Endometrial microvascular endothelial cells (primary cell): ENCODE measurements around the gene AUTS2. TPM values are rescaled to one million over a fixed set of nuclear protein-coding genes. Genes with fewer than 3 reads are reported as not detected.
"Not testable (repeated sequence)": the region's sequence is repeated elsewhere in the genome, so short reads cannot be mapped to it uniquely, and the experiment has no call there.

Experiments
- in situ Hi-C: cut with HindIII; loops from 2 replicates; pipeline ENCODE4 v1.10.0; 2017; ENCODE audit warnings: low sequenced_read_pairs, low pct_unique_long_range_greater_than_20kb; ENCODE audit errors: inconsistent ontology term
- total RNA-seq: library from RNA; depleted of rRNA; stranded (reverse); fragments of >200 nt; gene quantifications from one replicate; pipeline ENCODE4 v1.2.3, GENCODE V29; 2015; ENCODE audit errors: inconsistent ontology term

The AUTS2 gene
- total RNA-seq, 1 donor from 2014 or later = 0.09 TPM

- in situ Hi-C loops = no loop called here
Measured at GRCh38 chr7:70355198-70356020, 757.1 kb downstream of the AUTS2 start.

GRCh38 chr7:70356085-70356786 is 758.0 kb downstream of the AUTS2 start:
- in situ Hi-C loops = no loop called here

DNA sequence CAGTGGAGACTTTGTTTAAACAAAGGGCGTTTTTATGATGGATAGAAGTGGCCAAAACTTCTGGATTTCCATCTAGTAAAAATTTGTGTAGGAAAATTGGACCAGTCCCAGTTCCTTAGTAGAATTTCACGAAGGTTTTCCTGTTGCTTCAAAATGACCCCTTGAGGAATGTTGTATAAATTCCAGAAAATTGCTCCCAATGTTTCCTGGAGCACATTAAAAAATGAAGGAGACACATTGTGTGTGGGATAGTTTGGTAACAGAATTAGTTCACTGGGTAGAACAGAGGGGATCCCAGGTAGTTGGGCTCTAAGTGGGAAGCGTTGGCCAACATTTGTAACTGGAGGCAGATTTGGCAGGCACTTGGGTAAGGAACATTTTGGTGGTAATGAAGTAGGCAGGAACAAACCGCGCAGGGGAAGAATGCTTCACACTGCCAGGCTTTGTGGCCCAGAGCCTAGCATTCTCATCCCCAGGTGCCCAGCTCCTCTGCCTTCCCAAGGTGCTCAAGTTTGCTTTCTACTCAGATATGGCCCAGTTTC is 758.6 kb downstream of the AUTS2 start:
- in situ Hi-C loops = no loop called here

GRCh38 chr7:70360557-70360956 is 762.3 kb downstream of the AUTS2 start:
- in situ Hi-C loops = no loop called here

- in situ Hi-C loops = no loop called here
Measured at GRCh38 chr7:70361821-70362220, 763.5 kb downstream of the AUTS2 start.

DNA sequence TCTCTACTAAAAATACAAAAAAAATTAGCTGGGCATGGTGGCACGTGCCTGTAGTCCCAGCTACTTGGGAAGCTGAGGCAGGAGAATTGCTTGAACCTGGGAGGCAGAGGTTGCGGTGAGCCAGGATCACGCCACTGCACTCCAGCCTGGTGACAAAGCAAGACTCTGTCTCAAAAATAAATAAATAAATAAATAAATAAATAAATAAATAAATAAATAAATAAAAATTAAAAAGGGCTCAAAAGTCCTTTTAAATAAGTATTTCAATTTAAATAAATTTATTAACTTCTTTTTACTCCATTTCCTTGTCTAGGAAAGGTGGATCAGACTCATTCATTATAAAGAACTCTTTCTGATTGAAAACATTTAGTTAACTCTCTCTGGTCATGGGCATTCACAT is 766.1 kb downstream of the AUTS2 start:
- in situ Hi-C loops = not testable (repeated sequence)

DNA sequence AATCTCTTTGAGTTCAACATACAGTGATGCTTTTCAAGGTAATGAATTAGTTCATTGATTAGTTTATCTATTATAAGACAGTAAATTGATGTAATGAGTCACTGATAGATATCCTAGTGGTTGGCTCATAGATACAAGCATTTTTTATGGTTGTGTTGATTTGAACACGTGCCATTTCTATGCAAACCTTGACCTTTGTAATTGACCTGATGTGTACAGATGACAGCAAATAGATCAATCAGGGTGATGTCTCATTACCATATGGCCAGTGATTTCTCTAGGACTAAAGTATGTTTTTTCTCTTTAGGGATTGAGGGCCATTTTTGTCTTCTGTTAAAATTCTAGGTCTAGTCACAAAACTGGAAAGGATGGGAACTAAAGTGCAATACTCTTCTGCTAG is 773.4 kb downstream of the AUTS2 start:
- in situ Hi-C loops = no loop called here

GRCh38 chr7:70372768-70373515 is 774.7 kb downstream of the AUTS2 start:
- in situ Hi-C loops = no loop called here

- in situ Hi-C loops = no loop called here
Measured at GRCh38 chr7:70374772-70375533, 776.7 kb downstream of the AUTS2 start.

- in situ Hi-C loops = no loop called here
Measured at GRCh38 chr7:70376561-70377031, 778.3 kb downstream of the AUTS2 start.

DNA sequence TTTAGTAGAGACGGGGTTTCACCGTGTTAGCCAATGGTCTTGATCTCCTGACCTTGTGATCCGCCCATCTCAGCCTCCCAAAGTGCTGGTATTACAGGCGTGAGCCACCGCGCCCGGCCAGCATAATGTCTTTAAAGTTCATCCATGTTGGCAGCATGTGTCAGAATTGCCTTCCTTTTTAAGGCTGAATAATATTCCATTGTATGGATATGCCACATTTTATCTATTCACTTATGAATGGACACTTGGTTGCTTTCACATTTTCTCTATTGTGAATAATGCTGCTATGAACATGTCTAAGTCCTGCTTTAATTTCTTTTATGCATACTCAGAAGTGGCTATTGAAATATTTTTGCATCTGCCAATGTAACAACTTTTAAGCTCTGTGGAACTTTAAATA is 779.7 kb downstream of the AUTS2 start:
- in situ Hi-C loops = no loop called here

DNA sequence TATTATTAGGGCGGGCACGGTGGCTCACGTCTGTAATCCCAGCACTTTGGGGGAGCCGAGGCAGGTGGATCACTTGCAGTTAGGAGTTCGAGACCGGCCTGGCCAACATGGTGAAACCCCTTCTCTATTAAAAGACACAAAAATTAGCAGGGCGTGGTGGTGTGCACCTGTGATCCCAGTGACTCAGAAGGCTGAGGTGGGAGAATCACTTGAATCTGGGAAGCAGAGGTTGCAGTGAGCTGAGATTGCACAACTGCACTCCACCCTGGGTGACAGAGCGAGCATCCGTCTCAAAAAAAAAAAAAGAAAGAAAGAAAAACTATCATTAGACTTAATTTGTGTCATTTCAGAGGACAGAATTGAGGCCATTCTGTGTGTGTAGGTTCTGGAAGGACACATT is 780.9 kb downstream of the AUTS2 start:
- in situ Hi-C loops = no loop called here

DNA sequence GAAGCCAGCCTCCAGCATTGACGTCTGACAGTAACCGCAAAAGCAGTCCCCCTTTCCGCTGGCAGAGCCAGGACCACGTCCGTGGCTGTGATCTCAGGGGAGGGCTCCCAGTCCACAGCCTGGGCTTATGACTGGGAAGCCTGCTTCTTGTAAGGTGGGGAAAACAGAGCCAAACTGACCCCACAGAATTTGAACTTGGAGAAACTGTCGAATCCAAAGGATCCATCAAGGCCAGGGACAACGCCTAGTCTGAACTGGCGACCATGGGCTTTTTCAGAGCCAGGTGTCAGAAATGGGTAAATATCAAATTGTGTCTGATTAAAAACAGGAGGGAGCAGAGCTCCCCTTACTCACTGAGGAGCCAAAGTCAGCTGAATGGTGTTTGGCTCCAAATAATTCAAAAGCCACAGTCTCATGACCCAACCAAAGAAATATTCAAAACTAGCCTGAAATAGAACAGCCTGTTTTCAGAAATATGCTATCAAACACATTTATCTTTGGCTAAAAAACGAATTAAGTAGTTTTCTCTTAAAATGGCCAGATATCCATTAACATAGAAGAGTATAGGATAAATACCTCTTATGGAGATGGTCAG is 782.2 kb downstream of the AUTS2 start:
- in situ Hi-C loops = no loop called here

- in situ Hi-C loops = no loop called here
Measured at GRCh38 chr7:70383066-70383782, 784.9 kb downstream of the AUTS2 start.

- in situ Hi-C loops = no loop called here
Measured at GRCh38 chr7:70384024-70384423, 785.7 kb downstream of the AUTS2 start.

DNA sequence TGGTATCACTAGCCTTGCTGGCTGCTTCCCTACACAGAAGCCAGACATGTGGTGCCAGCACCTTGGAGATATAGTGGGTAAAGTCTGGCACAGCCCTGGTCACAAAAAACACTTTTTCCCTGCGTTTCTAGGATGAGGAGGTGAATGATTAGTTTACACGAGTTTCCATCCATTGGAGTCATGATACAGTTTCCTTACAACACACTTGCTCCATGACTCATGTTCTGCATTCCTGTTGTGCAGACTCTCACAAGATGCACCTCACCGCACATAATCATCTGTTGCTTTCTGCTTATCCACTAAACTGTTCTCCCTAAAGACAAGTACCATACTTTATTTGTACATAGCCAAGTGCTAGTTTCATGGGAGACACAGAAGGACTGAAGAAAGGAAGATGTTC is 786.6 kb downstream of the AUTS2 start:
- in situ Hi-C loops = no loop called here

- in situ Hi-C loops = no loop called here
Measured at GRCh38 chr7:70387217-70387616, 788.9 kb downstream of the AUTS2 start.
